ENCODE measurements around the gene TBC1D32. TPM values are rescaled to one million over a fixed set of nuclear protein-coding genes. Genes with fewer than 3 reads are reported as not detected.
"Not testable (repeated sequence)": the region's sequence is repeated elsewhere in the genome, so short reads cannot be mapped to it uniquely, and the experiment has no call there.

TBC1D32 gene
- total and polyA plus RNA-seq, 2 donors: 3.3 to 10.3 TPM

DNA sequence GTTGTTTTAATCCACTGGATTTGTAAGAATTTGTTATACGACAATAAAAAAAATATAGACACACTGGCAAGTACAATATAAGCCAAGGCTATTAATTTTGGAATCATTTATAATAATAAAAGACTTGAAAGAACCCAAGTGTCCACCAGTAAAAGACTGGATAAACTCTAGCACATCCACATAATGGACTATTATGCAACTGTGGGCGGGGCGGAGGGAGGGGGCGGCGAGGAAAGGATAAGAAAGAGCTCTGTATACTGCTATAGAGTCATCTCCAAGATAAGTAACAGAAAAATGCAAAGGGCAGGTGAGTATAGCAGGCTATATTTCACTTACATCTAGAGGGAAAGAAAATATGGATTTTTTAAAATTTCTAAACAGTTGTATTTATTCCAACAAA is 123.3 kb downstream of the TBC1D32 start:
- Histone ChIP-seq H3K36me3 (ENCODE audit: control insufficient read depth in 2 of 2, insufficient read depth in 2 of 2, low read length in 1 of 2) (peaks cover 0 to 6% of the 10 kb centered on the region in 2 donors), H3K4me1 (ENCODE audit: control insufficient read depth in 2 of 2, insufficient read depth in 2 of 2, low read length in 2 of 2) (no peaks in the 10 kb centered on the region), H3K27ac (ENCODE audit: low read depth in 1 of 2, low read length in 1 of 2) (no peak overlapping the region), H3K9me3 (ENCODE audit: control insufficient read depth in 2 of 2, insufficient read depth in 1 of 2, low read length in 1 of 2) (peaks cover 6 to 12% of the 10 kb centered on the region in 2 donors), H3K27me3 (ENCODE audit: control insufficient read depth in 2 of 2, insufficient read depth in 1 of 2, low read length in 1 of 2) (no peaks in the 10 kb centered on the region), H3K4me3 (ENCODE audit: low read length in 2 of 2) (no peak overlapping the region)
- 98% methylated on average over 5 of the region's 5 CpGs for WGBS
- DNase-seq (ENCODE audit: low read depth in 6 of 9, low spot score in 9 of 9): no peak

DNA sequence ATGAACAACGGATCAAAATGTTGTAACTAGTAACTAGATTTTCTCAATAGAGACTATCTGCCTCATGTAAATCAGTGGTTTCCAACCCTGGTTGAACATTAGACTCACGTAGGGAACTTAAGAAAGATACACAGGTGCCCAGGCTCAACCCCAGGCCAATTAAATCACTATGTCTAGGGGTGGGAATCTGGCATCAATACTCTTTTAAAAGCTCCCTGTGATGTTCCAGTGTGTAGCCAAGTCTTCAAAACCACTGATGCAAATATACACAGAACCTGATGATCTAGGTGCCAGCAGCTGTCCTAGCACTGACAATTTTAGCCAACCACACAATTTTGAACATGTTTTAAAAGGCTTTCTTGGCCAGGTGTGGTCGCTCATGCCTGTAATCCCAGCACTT is 128.7 kb downstream of the TBC1D32 start:
- Histone ChIP-seq H3K4me3 (ENCODE audit: low read length in 2 of 2) (no peak overlapping the region), H3K9me3 (ENCODE audit: control insufficient read depth in 2 of 2, insufficient read depth in 1 of 2, low read length in 1 of 2) (no peaks in the 10 kb centered on the region), H3K27me3 (ENCODE audit: control insufficient read depth in 2 of 2, insufficient read depth in 1 of 2, low read length in 1 of 2) (no peaks in the 10 kb centered on the region), H3K27ac (ENCODE audit: low read depth in 1 of 2, low read length in 1 of 2) (no peak overlapping the region), H3K4me1 (ENCODE audit: control insufficient read depth in 2 of 2, insufficient read depth in 2 of 2, low read length in 2 of 2) (no peaks in the 10 kb centered on the region), H3K36me3 (ENCODE audit: control insufficient read depth in 2 of 2, insufficient read depth in 2 of 2, low read length in 1 of 2) (no peaks in the 10 kb centered on the region)
- DNase-seq (ENCODE audit: low read depth in 6 of 9, low spot score in 9 of 9): no peak
- 96% methylated on average over 3 of the region's 3 CpGs for WGBS

DNA sequence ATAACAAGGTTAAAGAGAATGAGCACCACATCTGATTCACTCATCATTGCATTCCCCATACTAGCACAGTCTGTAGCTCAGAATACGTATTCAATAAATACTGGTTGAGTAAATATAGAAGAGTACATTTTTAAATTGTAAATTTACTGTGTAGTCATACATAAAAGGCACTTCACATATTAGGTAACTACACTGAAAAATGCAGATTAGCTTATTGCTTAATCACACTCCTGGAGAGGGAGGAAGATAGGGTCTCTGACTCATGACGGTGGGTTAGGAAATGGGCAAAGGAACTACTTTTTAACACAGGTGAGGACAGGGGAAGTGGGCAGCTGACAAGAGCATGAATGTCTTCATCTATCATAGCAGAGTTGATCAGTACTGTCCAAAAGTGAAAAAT is 133.2 kb downstream of the TBC1D32 start:
- 89% methylated on average over 2 of the region's 2 CpGs for WGBS
- Histone ChIP-seq H3K4me1 (ENCODE audit: control insufficient read depth in 2 of 2, insufficient read depth in 2 of 2, low read length in 2 of 2) (no peaks in the 10 kb centered on the region), H3K27ac (ENCODE audit: low read depth in 1 of 2, low read length in 1 of 2) (no peak overlapping the region), H3K4me3 (ENCODE audit: low read length in 2 of 2) (no peak overlapping the region), H3K27me3 (ENCODE audit: control insufficient read depth in 2 of 2, insufficient read depth in 1 of 2, low read length in 1 of 2) (no peaks in the 10 kb centered on the region), H3K9me3 (ENCODE audit: control insufficient read depth in 2 of 2, insufficient read depth in 1 of 2, low read length in 1 of 2) (no peaks in the 10 kb centered on the region), H3K36me3 (ENCODE audit: control insufficient read depth in 2 of 2, insufficient read depth in 2 of 2, low read length in 1 of 2) (no peaks in the 10 kb centered on the region)
- no peak for DNase-seq (ENCODE audit: low read depth in 6 of 9, low spot score in 9 of 9)

DNA sequence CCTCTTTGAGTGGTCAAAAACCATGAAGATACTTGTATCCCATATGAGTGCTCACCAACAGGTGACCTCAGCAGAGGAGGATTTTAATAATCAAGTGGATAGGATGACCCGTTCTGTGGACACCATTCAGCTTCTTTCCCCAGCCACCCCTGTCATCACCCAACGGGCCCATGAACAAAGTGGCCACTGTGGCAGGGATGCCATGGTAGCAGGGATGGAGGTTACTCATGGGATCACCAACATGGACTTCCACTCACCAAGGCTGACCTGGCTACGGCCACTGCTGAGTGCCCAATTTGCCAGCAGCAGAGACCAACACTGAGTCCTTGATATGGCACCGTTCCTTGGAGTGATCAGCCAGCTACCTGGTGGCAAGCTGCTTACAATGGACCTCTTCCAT is 138.2 kb downstream of the TBC1D32 start:
- DNase-seq (ENCODE audit: low read depth in 6 of 9, low spot score in 9 of 9); H3K36me3 ChIP-seq (ENCODE audit: control insufficient read depth in 2 of 2, insufficient read depth in 2 of 2, low read length in 1 of 2); H3K9me3 ChIP-seq (ENCODE audit: control insufficient read depth in 2 of 2, insufficient read depth in 1 of 2, low read length in 1 of 2); H3K4me1 ChIP-seq (ENCODE audit: control insufficient read depth in 2 of 2, insufficient read depth in 2 of 2, low read length in 2 of 2); H3K27me3 ChIP-seq (ENCODE audit: control insufficient read depth in 2 of 2, insufficient read depth in 1 of 2, low read length in 1 of 2); H3K27ac ChIP-seq (ENCODE audit: low read depth in 1 of 2, low read length in 1 of 2); H3K4me3 ChIP-seq (ENCODE audit: low read length in 2 of 2): not testable (repeated sequence)
- whole genome bisulfite sequencing: 96% methylated on average over 4 of the region's 4 CpGs

DNA sequence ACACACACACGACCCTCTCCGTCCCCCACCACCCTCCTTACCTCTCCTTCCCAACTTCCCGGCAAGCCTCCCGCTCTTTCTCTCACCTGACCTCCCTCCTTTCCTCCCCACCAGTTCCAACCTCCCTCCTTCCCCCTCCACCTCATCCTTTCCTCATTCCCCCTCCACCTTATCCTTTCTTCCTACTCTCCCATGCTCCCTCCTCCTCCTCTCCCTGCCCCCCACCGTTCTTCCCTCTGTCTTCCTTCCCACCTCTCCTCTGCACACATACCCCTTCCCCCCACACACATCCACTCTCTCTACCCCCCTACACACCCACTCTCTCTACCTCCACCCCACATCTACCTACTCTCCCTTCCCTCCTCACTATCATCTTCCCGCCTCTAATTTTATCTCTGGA is 144.2 kb downstream of the TBC1D32 start:
- DNase-seq (ENCODE audit: low read depth in 6 of 9, low spot score in 9 of 9): no peak
- Histone ChIP-seq H3K4me3 (ENCODE audit: low read length in 2 of 2) (no peak overlapping the region), H3K36me3 (ENCODE audit: control insufficient read depth in 2 of 2, insufficient read depth in 2 of 2, low read length in 1 of 2) (no peaks in the 10 kb centered on the region), H3K4me1 (ENCODE audit: control insufficient read depth in 2 of 2, insufficient read depth in 2 of 2, low read length in 2 of 2) (no peaks in the 10 kb centered on the region), H3K27me3 (ENCODE audit: control insufficient read depth in 2 of 2, insufficient read depth in 1 of 2, low read length in 1 of 2) (no peaks in the 10 kb centered on the region), H3K27ac (ENCODE audit: low read depth in 1 of 2, low read length in 1 of 2) (no peak overlapping the region), H3K9me3 (ENCODE audit: control insufficient read depth in 2 of 2, insufficient read depth in 1 of 2, low read length in 1 of 2) (no peaks in the 10 kb centered on the region)
- 90% methylated on average over 6 of the region's 6 CpGs for WGBS

DNA sequence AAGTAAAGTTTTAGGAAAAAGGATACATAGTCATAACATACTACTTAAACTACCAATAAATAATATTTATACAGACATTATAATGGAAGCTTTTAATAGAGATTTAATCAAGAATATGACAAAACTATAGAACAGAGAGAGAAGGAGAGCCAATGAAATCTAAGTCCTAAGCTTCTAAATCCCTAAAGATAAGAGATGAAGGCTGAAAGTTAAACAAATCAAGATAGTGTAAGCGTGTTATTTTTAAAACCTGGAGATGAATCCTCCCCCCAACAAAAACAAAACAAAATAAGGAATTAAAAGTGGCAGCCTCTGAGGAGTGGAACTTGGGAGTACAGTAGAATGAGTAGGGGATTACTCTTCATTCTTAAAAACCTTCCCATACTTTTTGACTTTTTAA is 145.9 kb downstream of the TBC1D32 start:
- Histone ChIP-seq H3K36me3 (ENCODE audit: control insufficient read depth in 2 of 2, insufficient read depth in 2 of 2, low read length in 1 of 2) (no peaks in the 10 kb centered on the region), H3K27ac (ENCODE audit: low read depth in 1 of 2, low read length in 1 of 2) (no peak overlapping the region), H3K4me1 (ENCODE audit: control insufficient read depth in 2 of 2, insufficient read depth in 2 of 2, low read length in 2 of 2) (no peaks in the 10 kb centered on the region), H3K27me3 (ENCODE audit: control insufficient read depth in 2 of 2, insufficient read depth in 1 of 2, low read length in 1 of 2) (no peaks in the 10 kb centered on the region), H3K9me3 (ENCODE audit: control insufficient read depth in 2 of 2, insufficient read depth in 1 of 2, low read length in 1 of 2) (no peaks in the 10 kb centered on the region), H3K4me3 (ENCODE audit: low read length in 2 of 2) (no peak overlapping the region)
- no peak for DNase-seq (ENCODE audit: low read depth in 6 of 9, low spot score in 9 of 9)
- 97% methylated on average over 1 of the region's 1 CpG for WGBS

DNA sequence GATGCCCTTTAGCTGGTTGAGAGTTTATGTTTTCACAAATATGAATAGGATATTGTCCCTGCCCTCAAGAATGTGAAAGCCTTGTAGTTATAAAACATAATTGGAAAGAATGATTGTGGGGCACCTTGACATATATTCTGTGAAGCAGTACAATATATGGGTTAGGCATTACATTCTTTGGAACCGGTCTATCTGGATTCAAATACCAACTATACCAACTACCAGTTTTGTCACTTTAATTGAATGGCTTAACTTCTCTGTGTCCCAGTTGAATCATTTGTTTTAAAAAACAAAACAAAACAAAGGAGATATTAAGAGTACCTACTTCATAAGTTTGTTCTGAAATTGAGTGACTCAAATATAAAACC is 146.5 kb downstream of the TBC1D32 start:
- DNase-seq (ENCODE audit: low read depth in 6 of 9, low spot score in 9 of 9): no peak
- H3K36me3 ChIP-seq (ENCODE audit: control insufficient read depth in 2 of 2, insufficient read depth in 2 of 2, low read length in 1 of 2): no peaks in the 10 kb centered on the region
- WGBS: 99% methylated on average over 1 of the region's 1 CpG
- H3K4me1 ChIP-seq (ENCODE audit: control insufficient read depth in 2 of 2, insufficient read depth in 2 of 2, low read length in 2 of 2): no peaks in the 10 kb centered on the region
- no peaks in the 10 kb centered on the region for H3K9me3 ChIP-seq (ENCODE audit: control insufficient read depth in 2 of 2, insufficient read depth in 1 of 2, low read length in 1 of 2)
- no peaks in the 10 kb centered on the region for H3K27me3 ChIP-seq (ENCODE audit: control insufficient read depth in 2 of 2, insufficient read depth in 1 of 2, low read length in 1 of 2)
- no peak overlapping the region for H3K27ac ChIP-seq (ENCODE audit: low read depth in 1 of 2, low read length in 1 of 2)
- no peak overlapping the region for H3K4me3 ChIP-seq (ENCODE audit: low read length in 2 of 2)

DNA sequence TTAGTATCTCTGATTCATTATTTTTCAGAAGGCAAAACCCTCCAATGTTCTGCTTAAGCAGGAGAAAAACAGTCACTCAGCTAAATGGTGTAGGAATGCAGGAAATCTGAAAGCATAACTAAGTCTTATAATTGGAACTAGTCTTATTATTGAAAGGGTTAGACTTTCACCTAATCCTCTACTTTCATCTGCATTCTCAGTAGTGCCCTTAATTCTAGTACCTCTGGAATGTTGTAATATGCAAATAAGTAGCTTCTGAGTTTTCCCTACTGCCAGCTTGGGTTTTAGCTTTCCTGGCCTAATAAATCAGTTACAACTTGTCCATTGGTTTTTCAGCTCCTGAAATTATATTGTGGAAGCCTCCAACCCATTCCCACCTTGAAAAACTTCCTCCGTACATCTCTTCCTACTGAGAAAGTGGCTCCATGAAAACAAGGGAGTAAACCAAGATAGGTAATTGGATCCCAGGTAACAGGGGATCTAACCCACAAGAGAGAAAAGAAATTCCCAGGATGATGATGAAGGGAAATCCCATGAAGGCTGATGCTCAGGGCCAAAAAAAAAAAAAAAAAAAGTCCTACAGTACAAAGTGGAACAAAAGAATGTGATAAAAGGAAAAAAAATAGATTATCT is 147.0 kb downstream of the TBC1D32 start:
- H3K4me1 ChIP-seq (ENCODE audit: control insufficient read depth in 2 of 2, insufficient read depth in 2 of 2, low read length in 2 of 2): no peaks in the 10 kb centered on the region
- no peak overlapping the region for H3K4me3 ChIP-seq (ENCODE audit: low read length in 2 of 2)
- no peaks in the 10 kb centered on the region for H3K27me3 ChIP-seq (ENCODE audit: control insufficient read depth in 2 of 2, insufficient read depth in 1 of 2, low read length in 1 of 2)
- H3K9me3 ChIP-seq (ENCODE audit: control insufficient read depth in 2 of 2, insufficient read depth in 1 of 2, low read length in 1 of 2): no peaks in the 10 kb centered on the region
- 97% methylated on average over 1 of the region's 1 CpG for WGBS
- H3K36me3 ChIP-seq (ENCODE audit: control insufficient read depth in 2 of 2, insufficient read depth in 2 of 2, low read length in 1 of 2): no peaks in the 10 kb centered on the region
- no peak overlapping the region for H3K27ac ChIP-seq (ENCODE audit: low read depth in 1 of 2, low read length in 1 of 2)
- DNase-seq (ENCODE audit: low read depth in 6 of 9, low spot score in 9 of 9): no peak

DNA sequence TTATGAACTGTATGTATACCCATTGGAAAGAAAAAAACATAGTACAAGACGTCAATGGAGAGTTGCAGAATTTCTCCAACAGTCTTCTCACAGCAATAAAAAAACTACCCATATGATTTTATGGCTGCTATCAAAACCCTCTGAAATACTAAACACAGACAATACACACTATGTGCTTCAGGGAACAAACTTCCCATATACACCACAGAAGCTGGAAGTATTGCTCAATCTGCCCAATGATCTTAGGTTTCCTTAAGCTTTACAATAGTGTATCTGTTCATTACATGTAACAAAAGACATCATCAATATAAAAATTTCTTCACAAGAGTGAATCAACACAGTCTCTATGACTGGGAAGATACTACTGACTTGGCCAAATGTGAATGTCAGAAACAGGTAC is 150.5 kb downstream of the TBC1D32 start:
- WGBS: 97% methylated on average over 1 of the region's 1 CpG
- no peak for DNase-seq (ENCODE audit: low read depth in 6 of 9, low spot score in 9 of 9)
- Histone ChIP-seq H3K36me3 (ENCODE audit: control insufficient read depth in 2 of 2, insufficient read depth in 2 of 2, low read length in 1 of 2) (no peaks in the 10 kb centered on the region), H3K27me3 (ENCODE audit: control insufficient read depth in 2 of 2, insufficient read depth in 1 of 2, low read length in 1 of 2) (no peaks in the 10 kb centered on the region), H3K4me3 (ENCODE audit: low read length in 2 of 2) (no peak overlapping the region), H3K9me3 (ENCODE audit: control insufficient read depth in 2 of 2, insufficient read depth in 1 of 2, low read length in 1 of 2) (no peaks in the 10 kb centered on the region), H3K27ac (ENCODE audit: low read depth in 1 of 2, low read length in 1 of 2) (no peak overlapping the region), H3K4me1 (ENCODE audit: control insufficient read depth in 2 of 2, insufficient read depth in 2 of 2, low read length in 2 of 2) (no peaks in the 10 kb centered on the region)

DNA sequence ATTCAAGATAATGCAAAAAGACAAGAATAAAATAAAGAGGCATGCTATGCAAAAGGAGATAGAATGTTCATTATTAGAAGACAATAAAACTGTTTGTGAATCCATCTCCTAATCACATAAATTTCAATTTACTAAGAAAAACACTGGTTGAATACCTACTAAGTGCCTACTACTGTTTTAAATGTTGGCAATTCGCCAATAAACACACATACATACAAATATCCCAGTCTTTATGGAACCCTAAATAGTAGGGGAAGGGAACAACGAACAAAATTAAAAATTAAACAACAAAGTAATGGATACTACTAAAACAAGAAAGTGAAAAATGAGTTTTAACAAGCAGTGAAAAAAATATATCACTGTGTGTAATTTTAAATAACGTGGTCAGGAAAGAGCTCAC is 158.5 kb downstream of the TBC1D32 start:
- Histone ChIP-seq H3K4me1 (ENCODE audit: control insufficient read depth in 2 of 2, insufficient read depth in 2 of 2, low read length in 2 of 2) (no peaks in the 10 kb centered on the region), H3K36me3 (ENCODE audit: control insufficient read depth in 2 of 2, insufficient read depth in 2 of 2, low read length in 1 of 2) (no peaks in the 10 kb centered on the region), H3K27me3 (ENCODE audit: control insufficient read depth in 2 of 2, insufficient read depth in 1 of 2, low read length in 1 of 2) (no peaks in the 10 kb centered on the region), H3K27ac (ENCODE audit: low read depth in 1 of 2, low read length in 1 of 2) (no peak overlapping the region), H3K4me3 (ENCODE audit: low read length in 2 of 2) (no peak overlapping the region), H3K9me3 (ENCODE audit: control insufficient read depth in 2 of 2, insufficient read depth in 1 of 2, low read length in 1 of 2) (no peaks in the 10 kb centered on the region)
- WGBS: 97% methylated on average over 3 of the region's 3 CpGs
- no peak for DNase-seq (ENCODE audit: low read depth in 6 of 9, low spot score in 9 of 9)
